HUDEP-2 (cell line): ENCODE data around the gene DNAH2.

Experiments
- DNase-seq, 76 experiments: peaks; one replicate each; lab custom pipeline; 2025; ENCODE audit not compliant: unreplicated experiment in 76 of 76; lab: John Stamatoyannopoulos, UW

The DNAH2 gene

DNA sequence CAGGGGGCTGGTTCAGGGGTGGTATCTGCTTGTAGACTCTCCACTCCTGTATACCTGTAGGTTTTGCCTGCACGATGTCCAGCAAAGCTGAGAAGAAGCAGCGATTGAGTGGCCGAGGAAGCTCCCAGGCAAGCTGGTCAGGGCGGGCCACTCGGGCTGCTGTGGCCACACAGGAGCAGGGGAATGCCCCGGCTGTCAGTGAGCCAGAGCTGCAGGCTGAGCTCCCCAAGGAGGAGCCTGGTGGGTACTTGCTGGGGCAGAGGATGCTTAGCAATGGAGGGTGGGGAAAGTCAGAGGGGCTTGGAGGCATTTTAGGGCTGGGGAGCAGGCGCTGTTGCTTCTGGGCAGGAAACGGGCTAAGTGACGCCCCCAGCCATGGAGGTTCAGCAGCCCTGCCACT, 2.1 kb downstream of the DNAH2 start:
- no peak for DNase-seq

GRCh38 chr17:7720125-7720524, 2.6 kb downstream of the DNAH2 start:
- DNase-seq: no peak

DNA sequence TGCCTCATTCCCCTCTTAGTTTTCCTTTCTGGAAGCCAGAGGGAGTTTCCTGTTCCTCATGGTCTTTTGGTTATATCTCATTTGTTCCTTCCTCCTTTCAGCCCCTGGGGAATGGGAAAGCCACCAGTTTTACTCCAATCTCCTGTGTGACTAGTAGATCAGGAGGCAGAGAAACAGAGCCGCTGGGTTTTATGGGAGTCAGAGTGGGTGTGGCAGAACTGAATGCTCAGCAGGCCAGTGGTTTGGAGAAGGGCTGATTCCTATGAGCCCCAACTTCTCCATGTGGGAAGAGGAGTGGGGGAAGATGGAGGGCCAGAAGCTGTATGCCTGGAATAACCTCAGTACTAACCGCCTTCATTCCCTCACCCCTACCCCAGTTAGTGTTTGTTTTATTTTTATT, 4.1 kb downstream of the DNAH2 start:
- no peak for DNase-seq

DNA sequence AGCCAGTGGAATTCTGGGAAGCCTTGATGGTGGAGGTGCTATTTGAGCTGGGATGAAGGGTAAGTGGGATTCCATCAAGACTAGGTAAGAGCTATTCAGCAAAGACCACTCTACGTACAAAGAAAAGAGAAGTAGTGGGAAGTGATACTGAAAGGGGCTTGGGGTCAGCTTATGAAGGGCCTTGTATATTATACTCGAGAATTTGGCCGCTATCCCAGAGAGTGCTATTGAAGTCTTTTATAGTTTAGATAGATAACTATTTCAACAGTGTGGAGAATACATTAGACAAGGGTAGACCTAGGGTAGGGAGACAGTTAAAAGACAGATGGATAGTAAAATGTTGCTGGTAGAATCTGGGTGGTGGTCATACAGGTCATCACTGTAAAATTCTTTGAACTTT, 10.3 kb downstream of the DNAH2 start:
- DNase-seq: no peak

DNA sequence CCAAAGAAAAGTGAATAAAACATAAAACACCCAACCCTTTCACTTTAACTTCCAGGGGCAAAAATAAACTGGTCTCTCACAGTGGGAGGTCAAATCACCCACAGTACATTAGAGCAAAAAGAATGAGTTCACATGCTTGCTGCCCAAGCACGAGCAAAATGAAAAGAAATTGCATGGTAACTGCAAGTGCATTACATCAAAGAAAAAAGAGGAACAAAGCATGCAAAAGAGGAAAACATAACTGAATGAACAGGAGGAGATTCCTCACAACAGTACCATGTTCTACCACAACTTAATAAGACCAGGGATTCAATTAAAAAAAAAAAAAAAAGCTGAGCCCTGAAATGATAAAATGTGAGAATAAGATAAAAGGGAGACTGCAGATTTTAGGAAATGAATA, 12.3 kb downstream of the DNAH2 start:
- DNase-seq: no peak

DNA sequence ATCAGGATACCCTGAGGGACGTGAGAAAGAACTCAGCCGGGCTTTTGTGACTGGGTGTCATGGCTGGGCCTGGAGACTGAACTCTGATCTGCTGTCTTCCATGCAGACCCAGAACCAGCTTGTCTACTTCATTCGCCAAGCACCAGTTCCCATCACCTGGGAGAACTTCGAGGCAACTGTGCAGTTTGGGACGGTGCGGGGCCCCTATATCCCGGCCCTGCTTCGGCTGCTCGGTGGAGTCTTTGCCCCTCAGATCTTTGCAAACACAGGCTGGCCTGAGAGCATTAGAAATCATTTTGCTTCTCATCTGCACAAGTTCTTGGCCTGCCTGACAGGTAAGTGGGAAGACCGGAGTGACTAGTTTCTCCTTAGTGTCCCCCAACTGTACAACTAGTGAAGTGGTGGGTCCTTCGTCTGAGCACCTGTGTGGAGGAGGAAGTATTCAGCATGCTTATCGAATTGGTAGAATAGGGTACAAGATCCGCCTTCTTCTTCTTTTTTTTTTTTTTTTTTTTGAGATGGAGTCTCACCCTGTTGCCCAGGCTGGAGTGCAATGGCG, 15.5 kb downstream of the DNAH2 start:
- no peak for DNase-seq

DNA sequence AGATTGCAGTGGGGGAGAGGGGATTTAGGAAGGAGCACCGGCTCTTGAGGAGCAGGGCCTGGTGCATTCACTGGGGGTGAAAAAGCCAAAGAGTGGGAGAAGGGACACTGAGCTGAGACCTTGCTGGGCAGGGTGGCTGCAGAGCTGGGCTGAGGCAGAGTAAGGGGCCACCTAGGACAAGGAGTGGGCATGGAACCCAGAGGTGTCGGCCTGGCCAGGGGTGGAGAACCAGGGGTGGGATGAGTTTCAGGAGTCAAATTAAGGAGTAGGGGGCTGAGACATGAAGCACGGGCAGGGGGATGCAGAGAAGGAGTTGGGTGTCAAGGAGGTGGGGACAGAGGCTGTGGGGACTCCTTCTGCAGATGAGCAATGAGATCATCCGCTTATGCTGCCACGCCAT, 20.1 kb downstream of the DNAH2 start:
- no peak for DNase-seq

DNA sequence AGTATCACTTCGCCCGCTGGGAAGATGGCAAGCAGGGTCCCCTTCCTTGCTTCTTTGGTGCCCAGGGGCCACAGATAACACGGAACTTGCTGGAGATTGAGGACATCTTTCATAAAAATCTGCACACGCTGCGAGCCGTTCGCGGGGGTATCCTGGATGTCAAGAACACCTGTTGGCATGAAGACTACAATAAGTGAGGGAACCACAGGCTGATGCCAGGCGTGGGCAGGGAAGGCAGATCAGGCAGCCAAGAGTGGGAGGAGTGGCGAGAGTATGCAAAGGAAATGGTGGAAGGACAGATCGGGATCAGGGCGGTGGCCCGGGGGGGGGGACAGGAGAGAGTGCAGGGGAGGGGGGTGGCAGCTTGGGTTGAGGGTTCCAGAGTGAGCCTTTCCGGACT, 22.2 kb downstream of the DNAH2 start:
- DNase-seq: no peak

DNA sequence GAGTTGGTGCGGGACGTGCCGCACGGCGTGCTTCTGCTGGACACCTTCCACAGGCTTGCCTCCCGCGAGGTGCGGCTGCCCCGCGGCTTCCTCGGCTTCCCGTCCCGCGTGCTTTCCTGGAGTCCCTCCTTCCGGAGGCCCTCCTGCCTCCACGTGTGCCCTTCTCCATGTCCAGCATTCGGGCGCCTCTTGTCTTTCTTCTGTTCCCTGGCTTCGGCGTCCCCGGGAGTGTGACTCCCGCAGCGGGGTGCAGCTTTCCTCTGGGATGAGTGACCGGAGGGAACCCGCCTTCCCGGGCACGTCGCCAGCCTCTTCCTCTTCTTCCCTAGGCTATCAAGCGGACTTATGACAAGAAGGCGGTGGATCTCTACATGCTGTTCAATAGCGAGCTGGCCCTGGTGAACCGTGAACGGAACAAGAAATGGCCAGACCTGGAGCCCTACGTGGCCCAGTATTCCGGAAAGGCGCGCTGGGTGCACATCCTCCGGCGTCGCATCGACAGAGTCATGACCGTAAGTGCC, 23.0 kb downstream of the DNAH2 start:
- DNase-seq: no peak

DNA sequence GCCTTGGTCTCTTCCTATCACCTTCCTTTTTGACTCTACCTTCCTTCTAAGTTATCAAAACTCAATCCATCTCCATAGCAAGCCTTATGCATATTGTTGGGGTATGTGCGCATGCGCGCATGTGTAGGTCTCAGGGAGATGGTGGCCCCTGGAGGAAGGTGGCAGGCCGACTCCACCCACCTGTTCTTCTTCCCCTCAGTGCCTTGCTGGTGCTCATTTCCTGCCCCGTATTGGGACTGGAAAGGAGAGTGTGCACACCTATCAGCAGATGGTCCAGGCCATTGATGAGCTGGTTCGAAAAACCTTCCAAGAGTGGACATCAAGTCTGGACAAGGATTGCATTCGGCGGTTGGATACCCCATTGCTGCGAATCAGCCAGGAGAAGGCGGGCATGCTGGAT, 25.2 kb downstream of the DNAH2 start:
- DNase-seq: no peak

- no peak for DNase-seq
Observed at GRCh38 chr17:7744416-7744815, 26.9 kb downstream of the DNAH2 start.

- peak in 6 of 76 experiments; percentile 7 to 25 (median 16) for DNase-seq
Observed at GRCh38 chr17:7745748-7746470, 28.4 kb downstream of the DNAH2 start.

DNA sequence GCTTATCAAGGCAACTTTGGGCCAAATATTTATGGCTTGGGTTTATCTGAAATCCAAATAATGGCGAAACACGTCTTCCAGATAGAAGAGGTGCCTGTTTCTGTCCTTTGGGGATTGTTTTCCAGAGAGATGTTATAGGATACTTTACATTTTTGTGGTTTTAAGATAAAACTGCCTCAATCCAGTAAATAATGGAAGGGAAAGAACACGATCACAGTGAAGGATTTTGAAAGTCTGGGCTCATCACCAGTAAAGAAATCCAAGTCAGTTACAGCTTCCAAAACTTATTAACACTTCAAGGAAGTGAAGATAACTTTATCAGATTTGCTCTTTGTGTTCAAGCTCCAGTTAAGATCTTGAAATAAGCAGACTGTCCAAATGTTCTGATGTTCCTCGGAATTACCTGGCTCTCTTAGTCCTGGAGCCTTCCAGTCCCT, 30.1 kb downstream of the DNAH2 start:
- DNase-seq: no peak

- no peak for DNase-seq
Observed at GRCh38 chr17:7748076-7748775, 30.7 kb downstream of the DNAH2 start.

- DNase-seq: no peak
Observed at GRCh38 chr17:7750321-7750821, 32.8 kb downstream of the DNAH2 start.

DNA sequence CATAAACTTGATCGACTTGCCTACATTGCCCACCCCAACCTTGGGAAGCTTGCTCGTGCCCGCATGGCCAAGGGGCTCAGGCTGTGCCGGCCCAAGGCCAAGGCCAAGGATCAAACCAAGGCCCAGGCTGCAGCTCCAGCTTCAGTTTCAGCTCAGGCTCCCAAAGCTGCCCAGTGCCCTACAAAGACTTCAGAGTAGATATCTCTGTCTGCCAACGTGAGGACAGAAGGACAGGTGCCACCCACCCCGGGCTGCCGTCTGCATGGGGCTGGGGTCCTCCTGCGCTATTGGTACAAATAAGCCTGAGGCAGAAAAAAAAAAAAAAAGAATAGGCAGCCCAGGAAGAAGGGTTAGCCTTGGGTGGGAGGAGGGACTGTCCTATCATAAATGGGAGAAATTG, 37.1 kb downstream of the DNAH2 start:
- DNase-seq: no peak

GRCh38 chr17:7755095-7755890, 37.7 kb downstream of the DNAH2 start:
- DNase-seq: no peak

- no peak for DNase-seq
Observed at GRCh38 chr17:7756968-7757367, 39.4 kb downstream of the DNAH2 start.

DNA sequence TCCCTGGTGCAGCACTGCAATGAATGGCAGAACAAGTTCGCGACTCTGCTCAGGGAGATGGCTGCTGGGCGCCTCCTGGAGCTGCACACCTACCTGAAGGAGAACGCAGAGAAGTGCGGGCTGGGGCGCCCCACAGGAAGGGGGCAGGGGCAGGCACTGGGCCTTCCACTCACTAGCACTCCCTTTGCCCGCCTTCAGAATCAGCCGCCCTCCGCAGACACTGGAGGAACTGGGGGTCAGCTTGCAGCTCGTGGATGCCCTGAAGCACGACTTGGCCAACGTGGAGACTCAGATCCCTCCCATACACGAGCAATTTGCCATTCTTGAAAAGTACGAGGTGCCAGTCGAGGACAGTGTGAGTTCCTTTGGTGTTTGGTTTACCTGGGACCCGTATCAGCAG, 46.4 kb downstream of the DNAH2 start:
- DNase-seq: no peak

DNA sequence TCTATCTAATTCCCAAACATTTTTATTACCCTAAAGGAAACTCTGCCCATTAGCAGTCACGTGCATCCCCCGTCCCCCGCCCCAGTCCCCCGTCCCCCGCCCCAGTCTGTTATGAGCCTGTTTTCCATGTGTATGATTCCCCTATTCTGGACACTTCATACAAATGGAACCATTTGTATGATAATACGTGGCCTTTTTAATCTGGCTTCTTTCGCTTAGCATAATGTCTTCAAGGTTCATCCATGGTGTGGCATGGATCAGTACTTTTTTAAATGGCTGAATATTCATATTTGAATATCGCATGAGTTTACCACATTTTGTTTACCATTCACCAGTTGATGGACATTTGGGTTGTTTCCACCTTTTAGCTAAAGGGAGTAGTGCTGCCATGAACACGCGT, 49.5 kb downstream of the DNAH2 start:
- DNase-seq: no peak
